Right lobe of liver (tissue), 6 donors: ENCODE data around the gene RPS6KA5. TPM values are rescaled to one million over a fixed set of nuclear protein-coding genes. Genes with fewer than 3 reads are reported as not detected.

ENCODE experiments used
- ATAC-seq, 4 donors: fragments of 200-7000 bp; cut with Tn5 transposase; one replicate each; pipeline ENCODE4 v1.9.1; 2020; ENCODE audit warnings: mild to moderate bottlenecking in 4 of 4, moderate library complexity in 4 of 4
- DNase-seq, 3 donors: peaks; one replicate each; pipeline ENCODE4 v3.0.0-alpha.2; 2020
- H3K27ac ChIP-seq, 3 donors: fragments of 200-600 bp; one replicate each; pipeline ENCODE4 v1.8.0; 2022
- H3K27me3 ChIP-seq, 2 donors: fragments of 200-600 bp; one replicate each; pipeline ENCODE4 v1.8.0; 2022
- H3K36me3 ChIP-seq, 4 donors: fragments of 200-600 bp; sonication (generic) in 1 of 4; one replicate each; pipeline versions ENCODE4 v1.5.1 to v1.8.0; 2017 to 2022; ENCODE audit warnings: control low read depth in 1 of 4
- H3K4me1 ChIP-seq, 4 donors: fragments of 200-600 bp; sonication (generic) in 1 of 4; one replicate each; pipeline versions ENCODE4 v1.5.1 to v1.8.0; 2017 to 2022; ENCODE audit warnings: control low read depth in 1 of 4
- H3K4me3 ChIP-seq, 3 donors: fragments of 200-600 bp; one replicate each; pipeline ENCODE4 v1.8.0; 2022
- H3K9me3 ChIP-seq, 4 donors: fragments of 200-600 bp; sonication (generic) in 1 of 4; one replicate each; pipeline versions ENCODE4 v1.5.1 to v1.8.0; 2017 to 2022; ENCODE audit warnings: control low read depth in 1 of 4
- CTCF ChIP-seq, 4 donors: fragments of 200-600 bp in 3 of 4; fragments of 450-650 bp in 1 of 4; IDR thresholded peaks; one replicate each; pipeline versions ENCODE4 v1.5.1 to v1.8.0; 2016 to 2022; ENCODE audit warnings: antibody characterized with exemption in 4 of 4, mild to moderate bottlenecking in 2 of 4
- POLR2A ChIP-seq: fragments of 450-650 bp; IDR thresholded peaks from one replicate; pipeline ENCODE4 v1.6.1; 2017; ENCODE audit warnings: antibody characterized with exemption, mild to moderate bottlenecking
- WGBS: methylation state at CpG from one replicate; pipeline ENCODE4 v1.1.6; 2018; ENCODE audit warnings: low coverage, low lambda C conversion rate; ENCODE audit not compliant: insufficient coverage; ENCODE audit errors: missing lambda C conversion rate; 5-methylcytosine and 5-hydroxymethylcytosine counted together
- intact Hi-C, 2 donors: fragments of 100-400 bp; cut with DNase I; formaldehyde crosslinking; loops; one replicate each; pipeline versions ENCODE4 v1.11.2 to v1.14.1; 2022
- total RNA-seq, 6 experiments: library from RNA; depleted of rRNA in 2 of 6; stranded (reverse); fragments of >200 nt in 2 of 6; fragmentation: NEBNext Ultra II Directional in 3 of 6; extraction: Animal tissue kit (Norgen Biotek cat#: 25700) in 3 of 6; gene quantifications; one replicate each; pipeline versions ENCODE4 v1.1.0 to v1.2.4, GENCODE V29; 2016 to 2023
- donor health status: DM: no; HTN: yes; CAD: no.
- donor health status: DM: no; HTN: no; CAD: no.
- donor health status: DM: no; HTN: no; CAD: no.
- donor health status: DM: no; HTN: yes; CAD: no.
- donor health status: DM: no; HTN: yes; CAD: no.

RPS6KA5 gene
- total RNA-seq, 6 experiments from 2014 or later = 0.31 to 3.5 (median 1.7) TPM

- ATAC-seq (peak; percentile 20 to 63 (median 56)), DNase-seq (peak; percentile 55 to 81 (median 69))
- no CpG with 5 or more reads among the region's 5 CpGs for WGBS
- H3K4me3 ChIP-seq = no peak overlapping the region
- no peaks in the 10 kb centered on the region for H3K9me3 ChIP-seq
- H3K27me3 ChIP-seq = no peaks in the 10 kb centered on the region
- intact Hi-C loops = no loop called here
- TF ChIP-seq POLR2A = no peak
- TF ChIP-seq CTCF (IDR thresholded peaks at IDR 0.05) = no peak
- H3K4me1 ChIP-seq = peaks cover 0 to 72% (median 34%) of the 10 kb centered on the region in 4 donors
- peak overlapping the region in 1 of 3 donors; percentile 50 for H3K27ac ChIP-seq
- no peaks in the 10 kb centered on the region for H3K36me3 ChIP-seq
These were observed 248.3 kb downstream of the RPS6KA5 start for GRCh38 chr14:90812109-90812508.

DNA sequence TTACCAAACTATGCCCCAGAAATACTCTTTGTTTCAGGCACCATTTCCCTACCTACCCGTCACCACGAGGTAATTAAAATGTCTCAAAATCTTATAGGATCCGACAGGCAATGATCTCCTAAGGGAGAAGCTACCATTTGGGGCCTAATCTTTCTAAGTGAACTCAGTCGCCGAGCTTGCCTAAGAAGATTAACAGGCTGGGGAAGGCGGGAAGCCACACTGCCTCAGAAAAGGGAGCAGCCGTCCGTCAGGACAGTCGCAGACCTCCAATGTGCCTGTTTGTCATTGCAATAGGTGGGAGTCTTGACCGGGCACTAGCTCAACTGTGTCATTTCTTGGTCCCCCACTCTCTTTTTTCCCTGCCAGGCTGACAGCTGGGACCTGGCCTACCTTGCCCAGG lies 248.8 kb downstream of the RPS6KA5 start:
- Histone ChIP-seq H3K4me1 (peaks cover 0 to 73% (median 35%) of the 10 kb centered on the region in 4 donors), H3K4me3 (no peak overlapping the region), H3K36me3 (no peaks in the 10 kb centered on the region), H3K27me3 (no peaks in the 10 kb centered on the region), H3K9me3 (no peaks in the 10 kb centered on the region), H3K27ac (peak overlapping the region in 1 of 3 donors; percentile 50)
- ATAC-seq = no peak
- 88% methylated on average over 5 of the region's 10 CpGs for WGBS
- no peak for DNase-seq
- intact Hi-C loops = no loop called here
- no peak for TF ChIP-seq CTCF (IDR thresholded peaks at IDR 0.05)
- TF ChIP-seq POLR2A = no peak

DNA sequence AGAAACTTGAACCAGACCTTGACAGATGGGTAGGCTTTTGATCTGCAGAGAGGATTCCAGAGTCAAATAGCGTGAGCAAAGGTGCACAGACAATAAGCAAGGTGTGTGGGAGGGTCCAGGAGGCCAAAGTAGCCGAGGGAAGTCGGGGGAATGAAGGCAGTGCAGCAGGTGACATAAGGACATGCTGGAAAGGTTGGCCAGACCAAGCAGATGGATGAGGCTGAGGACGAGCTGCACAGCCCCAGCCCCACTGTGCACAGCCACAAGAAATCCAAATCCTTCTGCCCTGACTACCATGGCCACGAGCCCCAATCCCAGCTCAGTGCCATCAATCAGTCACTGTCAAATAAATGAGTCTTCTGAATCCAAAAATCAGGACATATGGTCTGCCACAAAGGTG lies 249.6 kb downstream of the RPS6KA5 start:
- WGBS = 41% methylated on average over 5 of the region's 5 CpGs
- no peak for ATAC-seq

DNA sequence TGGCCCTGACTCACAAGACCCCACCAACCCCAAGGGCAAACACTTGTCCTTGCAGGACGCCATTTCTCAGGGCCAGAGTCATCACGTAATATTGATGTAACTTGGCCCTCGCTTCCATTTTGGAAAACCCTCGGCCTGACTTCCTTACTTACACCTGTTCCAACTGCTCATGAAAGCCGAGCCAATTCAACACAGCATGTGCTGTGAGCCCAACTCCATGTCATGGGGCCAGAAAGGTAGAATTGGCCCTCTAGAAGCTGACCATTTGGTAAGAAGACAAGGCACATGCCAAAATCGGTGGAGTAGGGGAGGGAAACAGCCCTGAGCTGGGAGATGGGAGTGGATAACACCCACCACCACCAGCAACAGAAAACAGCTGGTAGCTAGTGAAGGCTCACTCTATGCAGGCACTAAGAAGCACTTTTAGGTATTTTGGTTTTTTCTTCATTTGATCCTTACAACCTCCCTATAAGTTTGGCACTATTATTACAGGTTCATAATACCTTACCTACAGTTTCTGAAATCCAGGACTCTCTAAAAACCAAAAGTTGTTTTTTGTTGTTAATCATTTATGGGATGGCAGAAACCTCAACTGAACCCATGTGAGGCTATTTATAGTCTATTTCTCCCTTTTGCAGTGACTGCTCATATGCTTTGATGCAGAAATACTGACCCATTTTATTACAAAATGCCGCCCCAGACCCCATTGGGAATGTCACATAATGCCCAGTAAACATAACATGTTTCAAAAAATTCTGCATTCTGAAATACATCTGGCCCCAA lies 250.7 kb downstream of the RPS6KA5 start:
- no peaks in the 10 kb centered on the region for H3K27me3 ChIP-seq
- no peaks in the 10 kb centered on the region for H3K9me3 ChIP-seq
- no peak overlapping the region for H3K4me3 ChIP-seq
- no peaks in the 10 kb centered on the region for H3K36me3 ChIP-seq
- DNase-seq (no peak), ATAC-seq (peak in 3 of 4 donors; percentile 5 to 51 (median 5))
- intact Hi-C loops = no loop called here
- peaks cover 0 to 73% (median 34%) of the 10 kb centered on the region in 4 donors for H3K4me1 ChIP-seq
- H3K27ac ChIP-seq = peak overlapping the region in 1 of 3 donors; percentile 37
- no peak for TF ChIP-seq CTCF (IDR thresholded peaks at IDR 0.05)
- TF ChIP-seq POLR2A = no peak
- 63% methylated on average over 4 of the region's 7 CpGs for WGBS

More for the DNA sequence above, 249.6 kb downstream of the RPS6KA5 start:
- Histone ChIP-seq H3K4me3 (no peak overlapping the region), H3K27me3 (no peaks in the 10 kb centered on the region), H3K27ac (peak overlapping the region in 1 of 3 donors; percentile 37), H3K4me1 (peaks cover 0 to 75% (median 35%) of the 10 kb centered on the region in 4 donors), H3K9me3 (no peaks in the 10 kb centered on the region), H3K36me3 (no peaks in the 10 kb centered on the region)
- TF ChIP-seq POLR2A = no peak
- no peak for TF ChIP-seq CTCF (IDR thresholded peaks at IDR 0.05)
- intact Hi-C loops = no loop called here
- DNase-seq = no peak
